GM11168 (cell line): ENCODE data around the gene CFAP45.

Source experiments
- in situ Hi-C: fragments of 300-500 bp; cut with MboI; formaldehyde crosslinking; loops from one replicate; pipeline ENCODE4 v1.12.0; 2022; ENCODE audit warnings: low sequenced_read_pairs; ENCODE audit not compliant: unreplicated experiment

CFAP45 gene

DNA sequence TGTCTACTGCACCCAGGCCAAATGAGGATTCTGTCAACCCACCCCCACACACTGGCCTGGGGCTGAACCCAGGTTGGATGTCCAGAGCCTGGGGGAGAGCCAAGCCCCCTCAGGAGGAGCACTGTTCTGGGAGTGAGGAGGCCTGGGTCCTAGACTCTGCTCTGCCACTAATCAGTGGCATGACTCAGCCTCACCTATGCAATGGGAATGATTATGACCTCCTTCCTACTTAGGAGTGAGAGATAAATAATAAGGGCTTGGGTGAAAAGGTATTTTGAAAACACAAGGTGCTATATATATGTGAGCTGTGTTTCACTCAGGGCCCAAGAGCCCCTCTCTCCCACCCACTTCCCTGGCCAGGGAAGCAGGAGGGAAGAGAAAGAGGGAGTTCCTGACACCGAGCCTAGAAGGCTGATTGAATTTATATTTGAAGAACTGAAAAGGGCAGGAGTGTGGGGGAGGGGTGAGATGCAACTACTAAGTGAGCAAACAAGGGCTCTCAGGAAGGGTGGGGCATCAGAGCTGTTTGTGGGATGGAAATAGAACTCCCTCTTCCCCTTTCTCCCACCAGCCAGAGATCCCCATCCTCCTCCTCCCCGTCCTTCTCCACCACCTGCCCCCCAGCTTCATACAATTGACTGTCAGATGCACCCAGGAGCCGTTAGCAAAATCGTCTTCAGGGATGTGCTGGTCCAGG, 37.2 kb upstream of the CFAP45 start:
- in situ Hi-C loops: loop anchor here (5.0 kb wide), 1 partner anchor 70 kb away; no protein-coding TSS in a partner anchor

DNA sequence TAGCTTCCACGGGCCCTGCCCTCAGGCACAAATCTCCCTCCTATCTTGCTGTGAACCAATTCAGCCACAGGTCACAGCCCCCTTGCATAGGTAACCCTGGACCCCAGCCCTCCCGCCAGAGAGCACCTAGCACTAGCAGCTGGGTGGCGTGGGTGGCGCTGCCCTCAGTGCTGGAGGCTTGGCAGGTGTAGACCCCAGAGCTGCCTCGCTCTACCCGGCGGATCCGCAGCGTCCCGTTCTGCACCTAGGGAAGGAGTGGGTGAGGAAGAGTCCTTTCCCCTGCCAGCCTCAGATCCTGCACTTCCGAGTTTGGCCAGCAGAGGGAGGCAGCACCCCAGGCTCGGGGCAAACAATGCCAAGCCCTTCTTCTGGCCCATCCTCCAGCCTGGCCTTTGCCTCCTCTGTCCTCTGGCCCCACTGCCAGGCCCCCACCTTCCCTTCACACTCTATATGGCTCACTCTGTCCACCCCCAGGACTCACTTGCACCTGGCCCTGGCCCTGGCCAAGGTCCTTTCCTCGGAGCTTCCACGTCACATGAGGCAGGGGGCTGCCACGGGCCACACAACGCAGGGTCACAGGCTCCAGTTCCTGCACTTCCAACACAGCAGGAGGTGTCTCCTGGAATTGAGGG, 36.4 kb upstream of the CFAP45 start:
- in situ Hi-C loops: loop anchor here (5.0 kb wide), 1 partner anchor 71 kb away; no protein-coding TSS in a partner anchor

GRCh38 chr1:159935719-159936272, 35.8 kb upstream of the CFAP45 start:
- in situ Hi-C loops: loop anchor here (5.0 kb wide), 1 partner anchor 72 kb away; no protein-coding TSS in a partner anchor

DNA sequence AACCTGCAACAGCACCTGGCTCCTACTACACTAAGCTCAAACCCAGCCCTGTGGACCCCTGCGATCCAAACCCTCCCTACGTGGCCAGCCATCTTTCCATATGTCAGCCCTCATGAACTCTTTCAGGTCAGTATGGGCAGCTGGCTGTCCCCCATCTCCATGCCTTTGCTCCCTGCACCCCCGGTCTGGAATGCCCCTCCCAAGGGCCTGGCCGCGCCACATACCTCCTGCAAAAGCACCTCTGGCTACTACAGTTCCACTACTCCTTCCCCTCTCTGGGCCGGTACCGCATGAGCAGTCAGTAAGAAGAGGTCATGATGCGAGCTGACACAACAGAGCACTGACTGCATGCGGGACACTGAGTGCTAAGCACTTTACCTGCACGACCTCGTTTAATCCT, 35.3 kb upstream of the CFAP45 start:
- in situ Hi-C loops: loop anchor here (5.0 kb wide), 1 partner anchor 72 kb away; no protein-coding TSS in a partner anchor

DNA sequence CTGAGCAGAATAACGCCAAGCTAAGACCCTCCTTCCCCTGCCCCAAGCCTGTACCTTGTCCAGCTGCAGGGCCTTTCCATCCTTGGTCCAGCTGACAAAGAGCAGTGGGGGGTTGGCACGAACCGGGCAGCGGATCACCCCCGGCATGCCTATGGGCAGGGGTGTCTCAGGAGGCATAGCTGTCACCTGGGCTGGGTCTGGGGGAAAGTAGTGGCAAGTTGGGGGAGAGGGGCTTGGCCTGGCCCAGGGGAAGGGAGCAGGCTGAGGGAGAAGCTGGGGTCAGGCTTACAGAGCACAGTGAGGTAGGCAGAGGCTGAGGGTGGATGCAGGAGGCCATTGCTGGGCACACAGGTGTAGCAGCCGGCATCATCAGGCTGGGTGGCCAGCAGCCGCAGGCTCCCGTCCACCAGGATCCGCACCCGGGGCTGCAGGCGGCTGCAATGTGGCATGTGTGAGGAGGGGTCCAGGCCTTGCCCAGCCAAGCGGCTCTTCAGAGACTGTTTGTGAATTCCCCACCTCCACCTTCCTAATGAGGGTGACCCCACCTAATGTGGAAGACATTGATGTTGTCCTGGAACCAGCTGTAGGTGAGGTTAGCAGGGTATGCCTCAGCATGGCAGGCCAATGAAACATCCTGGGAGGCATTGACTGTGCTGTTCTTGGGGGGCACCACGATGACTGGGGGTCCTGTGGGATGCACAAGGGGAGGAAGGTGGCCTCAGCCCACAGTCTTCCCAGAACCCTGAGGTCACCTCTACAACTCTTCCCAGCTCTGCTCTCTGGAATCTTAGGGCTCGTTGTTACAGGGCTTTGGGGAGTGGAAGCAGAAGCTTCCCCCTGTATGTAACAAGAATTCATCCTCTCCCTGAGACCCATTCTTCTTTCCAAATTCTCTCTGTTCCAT, 34.4 kb upstream of the CFAP45 start:
- in situ Hi-C loops: loop anchor here (5.0 kb wide), 1 partner anchor 73 kb away; no protein-coding TSS in a partner anchor

DNA sequence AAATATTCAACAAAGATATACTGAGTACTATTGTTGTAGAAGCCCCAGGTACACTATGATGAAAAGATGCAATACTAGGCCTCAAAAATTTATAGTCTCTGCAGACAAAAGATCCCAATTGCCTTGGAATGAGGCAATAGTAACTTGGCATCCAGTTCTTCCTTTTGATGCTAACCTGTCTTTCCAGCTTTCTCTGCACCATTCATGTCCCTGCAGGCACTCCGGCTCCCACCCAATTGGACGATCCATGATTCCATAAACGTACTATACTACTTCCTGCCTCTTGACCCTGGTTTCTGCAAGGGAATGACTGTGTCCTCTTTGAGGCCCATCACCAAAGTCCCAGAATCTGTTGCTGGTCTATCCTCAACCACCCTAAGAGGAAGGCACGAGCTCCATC, 33.4 kb upstream of the CFAP45 start:
- in situ Hi-C loops: no loop called here

- in situ Hi-C loops: no loop called here
These were observed 32.6 kb upstream of the CFAP45 start for GRCh38 chr1:159932296-159933285.

DNA sequence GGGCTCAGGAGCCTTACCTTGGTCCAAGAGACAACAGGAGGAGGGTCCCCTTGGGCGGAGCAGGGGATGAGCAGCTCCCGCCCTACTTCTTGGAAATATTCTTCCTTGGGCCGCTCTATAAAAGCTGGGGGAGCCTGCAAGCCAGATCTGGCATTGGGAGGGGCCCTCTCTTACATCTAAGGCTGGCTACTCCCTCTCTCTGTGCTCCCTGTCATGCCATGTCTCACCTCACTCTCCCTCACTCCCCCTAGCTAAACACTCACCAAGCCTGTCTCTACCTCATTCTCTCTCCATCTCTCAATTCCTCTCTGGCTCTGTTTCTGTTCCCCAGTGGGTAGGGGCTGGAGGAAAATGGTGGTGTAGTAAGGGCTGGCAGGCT, 31.8 kb upstream of the CFAP45 start:
- in situ Hi-C loops: no loop called here

DNA sequence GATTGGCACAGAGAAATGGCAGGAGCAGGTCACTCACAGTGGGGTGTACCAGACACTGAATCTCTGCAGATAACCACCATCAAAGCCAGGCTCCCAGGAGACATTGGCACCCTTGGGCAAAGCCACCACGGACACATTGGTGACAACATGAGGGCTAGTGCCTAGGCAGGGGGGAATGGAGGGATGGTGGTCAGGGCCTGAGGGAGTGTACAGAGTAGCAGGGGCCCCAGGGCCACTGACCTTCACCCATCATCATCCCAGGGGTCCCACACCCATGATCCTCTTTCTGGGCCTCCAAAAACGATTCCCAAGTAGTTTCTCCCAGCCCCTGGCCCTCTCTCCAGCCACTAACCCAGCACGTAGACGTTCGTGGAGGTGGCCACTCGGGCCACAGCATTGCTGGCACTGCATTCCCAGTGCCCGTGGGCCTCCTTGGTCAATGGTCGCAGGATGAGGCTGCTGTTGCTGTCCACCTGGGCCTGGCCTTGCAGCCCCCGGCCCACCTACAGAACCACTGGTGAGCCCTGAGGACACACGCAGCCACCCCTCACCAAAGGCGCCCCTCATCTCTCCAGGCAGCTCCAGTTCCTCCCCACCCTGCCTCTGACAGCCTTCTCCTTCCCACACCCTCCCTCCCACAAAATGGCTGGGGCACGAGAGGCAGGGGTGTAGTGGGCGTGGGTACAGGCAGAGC, 31.3 kb upstream of the CFAP45 start:
- in situ Hi-C loops: no loop called here

DNA sequence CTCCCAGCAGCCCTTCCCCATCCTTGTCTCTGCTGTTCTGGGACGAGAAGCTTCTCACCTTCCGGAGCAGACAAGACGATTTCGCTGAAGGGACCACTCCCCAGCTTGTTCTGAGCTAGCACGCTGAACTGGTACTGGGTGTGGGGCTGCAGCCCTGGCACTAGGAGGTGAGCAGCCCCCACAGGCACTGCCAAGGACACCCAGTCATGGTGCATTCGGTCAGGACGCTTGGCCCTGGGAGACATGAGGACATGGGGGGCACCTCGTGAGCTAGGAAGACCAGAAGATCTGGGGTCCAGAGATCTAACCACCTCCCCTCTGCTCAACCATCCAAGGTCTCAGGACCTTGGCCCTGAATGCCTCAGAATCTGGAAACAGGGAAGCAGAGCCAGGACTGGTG, 30.7 kb upstream of the CFAP45 start:
- in situ Hi-C loops: no loop called here

GRCh38 chr1:159930216-159930615, 30.3 kb upstream of the CFAP45 start:
- in situ Hi-C loops: no loop called here

- in situ Hi-C loops: no loop called here
These were observed 29.4 kb upstream of the CFAP45 start for GRCh38 chr1:159929155-159930051.

DNA sequence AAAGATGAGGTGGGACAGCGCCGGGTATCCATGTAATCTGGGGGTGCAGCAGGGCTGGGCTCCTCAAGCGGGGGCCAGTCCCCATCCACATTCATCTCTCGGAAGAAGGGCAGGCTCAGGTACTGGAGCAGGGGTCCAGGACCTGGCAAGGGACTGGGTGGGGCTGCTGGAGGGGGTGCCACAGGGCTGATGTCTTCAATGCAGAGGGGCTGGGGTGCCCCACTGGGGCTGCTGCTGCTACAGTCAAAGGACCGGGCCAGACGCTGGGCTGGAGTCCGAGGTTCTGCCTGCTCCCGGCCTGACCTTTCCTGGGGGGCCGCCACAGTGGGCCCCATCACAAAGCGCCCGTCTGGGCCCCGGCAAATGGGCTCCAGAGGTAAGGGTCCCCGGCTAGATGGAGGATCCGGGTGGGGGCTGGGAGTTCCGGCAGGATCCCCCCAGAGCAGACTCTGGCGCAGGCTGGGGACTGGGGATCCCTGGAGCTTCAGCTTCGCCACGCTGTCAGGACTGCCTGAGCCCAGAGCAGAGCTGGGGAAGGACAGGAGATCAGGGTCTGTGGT, 28.6 kb upstream of the CFAP45 start:
- in situ Hi-C loops: no loop called here

- in situ Hi-C loops: no loop called here
These were observed 28.0 kb upstream of the CFAP45 start for GRCh38 chr1:159927849-159928431.

DNA sequence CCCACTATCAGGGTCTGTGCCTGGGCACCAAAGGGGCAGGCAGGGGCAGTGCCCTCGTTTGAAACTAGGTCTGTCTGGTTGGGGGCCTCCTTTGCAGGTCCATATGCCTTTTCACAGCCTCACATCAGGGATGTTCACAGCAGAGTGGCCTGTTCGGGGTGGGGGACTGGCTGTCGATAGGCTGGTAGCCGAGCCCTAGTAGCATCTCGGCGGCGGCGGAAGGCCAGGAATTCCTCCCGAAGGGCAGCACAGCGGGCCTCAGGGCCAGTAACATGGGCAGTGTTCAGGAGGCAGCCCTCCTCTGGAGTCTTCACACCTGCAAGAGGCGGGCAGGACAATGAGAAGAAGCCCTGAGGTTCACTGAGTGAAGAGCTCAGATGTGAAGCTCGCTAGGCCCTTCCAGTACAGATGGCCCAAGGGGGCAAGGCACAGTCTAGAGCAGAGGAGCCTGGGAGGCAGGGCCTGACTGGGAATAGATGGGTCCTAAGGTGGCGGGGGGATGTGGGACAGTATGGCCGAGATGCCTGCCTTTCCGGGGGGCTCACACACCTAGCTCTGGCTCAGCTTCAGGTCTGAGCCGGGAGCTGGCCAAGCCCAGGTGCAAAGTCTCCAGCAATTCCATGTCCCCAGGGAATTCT, 27.4 kb upstream of the CFAP45 start:
- in situ Hi-C loops: no loop called here

DNA sequence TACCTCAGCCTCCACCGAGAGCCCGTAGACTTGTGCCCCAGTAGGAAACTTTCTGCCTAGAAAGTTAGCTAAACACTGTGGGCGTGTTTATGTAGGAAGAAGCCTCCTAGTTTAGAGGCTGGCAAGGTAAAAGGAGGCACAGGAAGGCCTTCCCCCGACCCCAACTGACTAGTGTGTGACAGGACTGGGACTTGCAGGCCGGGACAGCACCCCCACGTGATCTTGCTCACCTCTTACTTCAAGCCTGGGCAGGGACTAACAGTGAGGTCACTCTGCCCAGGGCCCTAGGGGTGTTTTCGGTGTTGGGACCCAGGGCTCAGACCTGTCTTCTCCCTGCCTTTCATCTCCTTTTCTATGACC, 25.7 kb upstream of the CFAP45 start:
- in situ Hi-C loops: no loop called here
